HG02678 (cell line): ENCODE results near the gene OR4D2.

Source experiments
- ATAC-seq: cut with Tn5 transposase; IDR thresholded peaks from one replicate; pipeline ENCODE4 v1.9.1; 2021; ENCODE audit warnings: mild to moderate bottlenecking, moderate library complexity; ENCODE audit not compliant: unreplicated experiment

OR4D2 gene

DNA sequence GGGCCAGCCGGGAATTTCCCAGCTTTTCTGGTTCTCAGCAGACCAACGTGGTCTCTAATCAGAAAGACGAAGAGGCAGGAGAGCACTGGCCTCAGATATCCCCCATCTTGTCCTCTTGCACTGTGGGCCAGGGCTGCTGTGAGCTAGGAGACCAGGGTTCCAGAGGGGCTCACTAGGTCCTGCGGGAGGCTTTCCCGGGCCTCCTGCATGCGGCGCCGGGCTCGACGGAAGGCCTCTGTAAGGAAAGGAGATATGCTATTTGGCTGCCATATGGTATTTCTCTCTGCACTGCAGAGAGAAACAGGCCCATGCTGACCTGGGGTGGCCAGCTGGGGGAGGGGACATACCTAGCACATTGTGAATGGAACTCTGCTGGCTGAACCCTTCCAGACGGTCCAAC, 39.2 kb downstream of the OR4D2 start:
- no peak for ATAC-seq

- ATAC-seq, result no peak
Measured at GRCh38 chr17:58207451-58207850, 40.7 kb downstream of the OR4D2 start.

- no peak for ATAC-seq
Measured at GRCh38 chr17:58208344-58208743, 41.6 kb downstream of the OR4D2 start.

DNA sequence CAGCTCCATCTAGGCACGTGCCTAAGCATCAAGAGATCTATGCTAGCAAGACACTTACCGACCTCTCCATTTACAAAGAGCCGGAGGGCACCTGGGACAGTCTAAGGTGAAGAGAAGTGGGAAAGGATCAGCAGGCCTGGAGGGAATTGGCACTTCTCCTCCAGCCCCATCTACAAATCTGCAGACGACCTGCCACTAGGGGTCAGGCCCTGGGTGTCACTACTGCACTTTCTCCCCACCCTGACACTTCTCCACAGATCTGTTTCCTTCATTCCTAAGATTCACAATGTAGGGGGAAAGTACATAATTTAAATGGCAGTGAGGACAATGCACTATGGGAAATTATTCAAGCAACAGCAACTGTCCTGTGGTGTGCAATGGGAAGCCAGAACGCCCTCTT, 44.1 kb downstream of the OR4D2 start:
- ATAC-seq, result no peak

DNA sequence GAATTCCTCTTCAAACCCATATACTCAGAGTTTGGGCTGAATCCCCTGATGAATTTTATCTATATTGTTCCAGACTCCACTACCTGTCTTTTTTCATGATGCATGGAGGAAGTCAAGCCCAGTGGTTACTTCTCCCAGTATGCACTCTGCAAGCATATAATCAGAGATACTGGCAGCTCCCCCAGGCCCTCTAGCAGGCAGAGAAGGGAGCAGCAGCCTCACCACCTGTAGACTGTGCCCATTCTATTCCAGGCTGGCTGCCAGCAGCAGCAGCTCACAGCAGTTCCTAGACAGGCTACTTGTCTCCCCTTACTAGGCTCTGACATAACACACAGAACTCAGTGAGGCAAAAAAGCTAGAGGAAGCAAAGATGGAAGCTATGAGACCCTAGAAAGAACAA, 48.9 kb downstream of the OR4D2 start:
- no peak for ATAC-seq

DNA sequence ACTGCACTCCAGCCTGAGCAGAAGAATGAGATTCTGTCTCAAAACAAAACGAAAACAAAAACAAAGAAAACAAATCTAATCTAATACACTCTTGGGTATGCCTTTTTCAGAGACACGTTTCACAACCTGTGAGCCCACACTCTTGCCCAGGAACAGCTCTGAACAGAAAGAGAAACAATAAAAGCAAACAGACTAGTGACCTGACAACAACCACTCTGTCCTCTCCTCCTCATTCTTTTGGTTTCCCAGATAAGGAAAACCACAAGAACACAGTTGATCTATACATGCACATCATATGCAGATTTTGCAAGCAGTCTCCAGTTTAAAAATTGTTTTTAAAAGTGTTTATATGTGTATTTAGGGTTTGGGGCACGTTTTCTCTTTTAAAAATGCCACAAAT, 51.0 kb downstream of the OR4D2 start:
- ATAC-seq, result no peak

GRCh38 chr17:58219007-58219788, 52.4 kb downstream of the OR4D2 start, which contains the start of gene MKS1:
MKS1 (minus strand) TSS chr17:58219255; CDS start chr17:58219230, 25 bp downstream.
- peak; percentile 97 for ATAC-seq

- ATAC-seq, result no peak
Measured at GRCh38 chr17:58219789-58220183, 53.0 kb downstream of the OR4D2 start.
